Measurements from ENCODE around the gene KIF3B. TPM values are rescaled to one million over a fixed set of nuclear protein-coding genes. Genes with fewer than 3 reads are reported as not detected.
A peak's percentile ranks its signal among the peaks of the same experiment; 100 is the strongest.
"Not testable (repeated sequence)": the region's sequence is repeated elsewhere in the genome, so short reads cannot be mapped to it uniquely, and the experiment has no call there.

KIF3B gene
- total and polyA plus RNA-seq, 2 donors (not counting 1 experiment from before 2014, with no cell fraction given) = 27.6 to 35.6 TPM

- Histone ChIP-seq H2AFZ (ENCODE audit: low read length) (no peak overlapping the region), H3K79me2 (ENCODE audit: control insufficient read depth, insufficient read depth, low read length) (no peaks in the 10 kb centered on the region), H3K9me3 (ENCODE audit: control insufficient read depth, insufficient read depth, low read depth, low read length) (no peaks in the 10 kb centered on the region), H3K4me3 (replicated peaks in 1 of 4; ENCODE audit: control extremely low read depth in 1 of 4, insufficient read depth in 1 of 4, low read depth in 3 of 4, low read length in 4 of 4) (no peak overlapping the region), H3K4me1 (ENCODE audit: control insufficient read depth, extremely low read depth, insufficient read depth, low read length) (no peaks in the 10 kb centered on the region), H3K27ac (ENCODE audit: insufficient read depth, low read length) (no peak overlapping the region), H3K4me2 (ENCODE audit: extremely low read depth, insufficient read depth, low read length) (no peak overlapping the region), H3K36me3 (ENCODE audit: control insufficient read depth, insufficient read depth, low read length) (no peaks in the 10 kb centered on the region), H4K20me1 (ENCODE audit: control insufficient read depth, extremely low read depth, insufficient read depth, low read length) (no peaks in the 10 kb centered on the region), H3K9ac (ENCODE audit: insufficient read depth, low read length) (no peak overlapping the region), H3K27me3 (ENCODE audit: control insufficient read depth, insufficient read depth, low read length) (no peaks in the 10 kb centered on the region)
- TF ChIP-seq EZH2 (IDR thresholded peaks at IDR 0.05; ENCODE audit: low read length, missing control alignments) = no peak
- TF ChIP-seq CTCF (conservative IDR thresholded peaks at IDR 0.05 in 1 of 2, IDR thresholded peaks at IDR 0.05 in 1 of 2; ENCODE audit: low read depth in 1 of 2, low read length in 2 of 2) = no peak
- no peak for DNase-seq (ENCODE audit: low read depth in 2 of 2)
Measured at GRCh38 chr20:32321390-32321789, 43.9 kb downstream of the KIF3B start.

DNA sequence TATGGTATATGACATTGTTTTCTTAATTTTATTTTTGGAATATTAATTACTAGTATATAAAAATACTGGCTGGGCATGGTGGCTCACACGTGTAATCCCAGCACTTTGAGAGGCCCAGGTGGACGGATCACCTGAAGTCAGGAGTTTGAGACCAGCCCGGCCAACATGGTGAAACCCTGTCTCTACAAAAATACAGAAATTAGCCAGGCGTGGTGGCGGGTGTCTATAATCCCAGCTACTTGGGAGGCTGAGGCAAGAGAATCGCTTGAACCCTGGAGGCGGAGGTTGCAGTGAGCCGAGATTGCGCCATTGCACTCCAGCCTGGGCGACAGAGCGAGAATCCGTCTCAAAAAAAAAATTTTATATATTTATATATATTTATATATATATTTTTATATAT lies 44.8 kb downstream of the KIF3B start:
- not testable (repeated sequence) for DNase-seq (ENCODE audit: low read depth in 2 of 2); H3K4me2 ChIP-seq (ENCODE audit: extremely low read depth, insufficient read depth, low read length)

DNA sequence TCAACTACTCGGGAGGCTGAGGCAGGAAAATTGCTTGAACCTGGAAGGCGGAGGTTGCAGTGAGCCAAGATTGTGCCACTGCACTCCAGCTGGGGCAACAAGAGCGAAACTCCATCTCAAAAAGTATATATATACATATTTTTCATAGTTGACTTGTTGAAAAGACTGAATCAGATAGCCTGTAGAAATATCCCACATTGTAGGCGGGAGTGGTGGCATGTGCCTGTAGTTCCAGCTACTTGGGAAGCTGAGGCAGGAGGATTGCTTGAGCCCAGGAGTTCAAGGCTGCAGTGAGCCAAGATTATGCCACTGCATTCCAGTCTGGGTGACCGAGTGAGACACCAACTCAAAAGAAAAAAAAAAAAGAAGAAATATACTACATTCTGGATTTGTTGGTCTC lies 46.3 kb downstream of the KIF3B start:
- not testable (repeated sequence) for H3K27me3 ChIP-seq (ENCODE audit: control insufficient read depth, insufficient read depth, low read length); H3K79me2 ChIP-seq (ENCODE audit: control insufficient read depth, insufficient read depth, low read length)

More for the DNA sequence above, 44.8 kb downstream of the KIF3B start:
- H4K20me1 ChIP-seq (ENCODE audit: control insufficient read depth, extremely low read depth, insufficient read depth, low read length); H3K79me2 ChIP-seq (ENCODE audit: control insufficient read depth, insufficient read depth, low read length); H3K36me3 ChIP-seq (ENCODE audit: control insufficient read depth, insufficient read depth, low read length); H3K4me3 ChIP-seq (replicated peaks in 1 of 4; ENCODE audit: control extremely low read depth in 1 of 4, insufficient read depth in 1 of 4, low read depth in 3 of 4, low read length in 4 of 4); H3K9me3 ChIP-seq (ENCODE audit: control insufficient read depth, insufficient read depth, low read depth, low read length); H2AFZ ChIP-seq (ENCODE audit: low read length); H3K27ac ChIP-seq (ENCODE audit: insufficient read depth, low read length); H3K27me3 ChIP-seq (ENCODE audit: control insufficient read depth, insufficient read depth, low read length); H3K9ac ChIP-seq (ENCODE audit: insufficient read depth, low read length); H3K4me1 ChIP-seq (ENCODE audit: control insufficient read depth, extremely low read depth, insufficient read depth, low read length): not testable (repeated sequence)

GRCh38 chr20:32325706-32326503 lies 48.5 kb downstream of the KIF3B start:
- Histone ChIP-seq H2AFZ (ENCODE audit: low read length) (no peak overlapping the region), H4K20me1 (ENCODE audit: control insufficient read depth, extremely low read depth, insufficient read depth, low read length) (no peaks in the 10 kb centered on the region), H3K4me1 (ENCODE audit: control insufficient read depth, extremely low read depth, insufficient read depth, low read length) (no peaks in the 10 kb centered on the region), H3K36me3 (ENCODE audit: control insufficient read depth, insufficient read depth, low read length) (no peaks in the 10 kb centered on the region), H3K79me2 (ENCODE audit: control insufficient read depth, insufficient read depth, low read length) (no peaks in the 10 kb centered on the region), H3K9ac (ENCODE audit: insufficient read depth, low read length) (no peak overlapping the region), H3K4me2 (ENCODE audit: extremely low read depth, insufficient read depth, low read length) (no peak overlapping the region), H3K27me3 (ENCODE audit: control insufficient read depth, insufficient read depth, low read length) (no peaks in the 10 kb centered on the region), H3K4me3 (replicated peaks in 1 of 4; ENCODE audit: control extremely low read depth in 1 of 4, insufficient read depth in 1 of 4, low read depth in 3 of 4, low read length in 4 of 4) (no peak overlapping the region), H3K9me3 (ENCODE audit: control insufficient read depth, insufficient read depth, low read depth, low read length) (no peaks in the 10 kb centered on the region), H3K27ac (ENCODE audit: insufficient read depth, low read length) (no peak overlapping the region)
- TF ChIP-seq EZH2 (IDR thresholded peaks at IDR 0.05; ENCODE audit: low read length, missing control alignments) (no peak), CTCF (conservative IDR thresholded peaks at IDR 0.05 in 1 of 2, IDR thresholded peaks at IDR 0.05 in 1 of 2; ENCODE audit: low read depth in 1 of 2, low read length in 2 of 2) (no peak)
- peak; percentile 61 to 83 for DNase-seq (ENCODE audit: low read depth in 2 of 2)

More for the DNA sequence above, 46.3 kb downstream of the KIF3B start:
- not testable (repeated sequence) for DNase-seq (ENCODE audit: low read depth in 2 of 2); H2AFZ ChIP-seq (ENCODE audit: low read length); H3K4me3 ChIP-seq (replicated peaks in 1 of 4; ENCODE audit: control extremely low read depth in 1 of 4, insufficient read depth in 1 of 4, low read depth in 3 of 4, low read length in 4 of 4); H3K4me1 ChIP-seq (ENCODE audit: control insufficient read depth, extremely low read depth, insufficient read depth, low read length); H3K9me3 ChIP-seq (ENCODE audit: control insufficient read depth, insufficient read depth, low read depth, low read length); H3K9ac ChIP-seq (ENCODE audit: insufficient read depth, low read length); H3K4me2 ChIP-seq (ENCODE audit: extremely low read depth, insufficient read depth, low read length); H3K36me3 ChIP-seq (ENCODE audit: control insufficient read depth, insufficient read depth, low read length); H4K20me1 ChIP-seq (ENCODE audit: control insufficient read depth, extremely low read depth, insufficient read depth, low read length); H3K27ac ChIP-seq (ENCODE audit: insufficient read depth, low read length)

All from fibroblast of lung (primary cell).